Measurements from ENCODE around the gene SEC16B.

Gene SEC16B

DNA sequence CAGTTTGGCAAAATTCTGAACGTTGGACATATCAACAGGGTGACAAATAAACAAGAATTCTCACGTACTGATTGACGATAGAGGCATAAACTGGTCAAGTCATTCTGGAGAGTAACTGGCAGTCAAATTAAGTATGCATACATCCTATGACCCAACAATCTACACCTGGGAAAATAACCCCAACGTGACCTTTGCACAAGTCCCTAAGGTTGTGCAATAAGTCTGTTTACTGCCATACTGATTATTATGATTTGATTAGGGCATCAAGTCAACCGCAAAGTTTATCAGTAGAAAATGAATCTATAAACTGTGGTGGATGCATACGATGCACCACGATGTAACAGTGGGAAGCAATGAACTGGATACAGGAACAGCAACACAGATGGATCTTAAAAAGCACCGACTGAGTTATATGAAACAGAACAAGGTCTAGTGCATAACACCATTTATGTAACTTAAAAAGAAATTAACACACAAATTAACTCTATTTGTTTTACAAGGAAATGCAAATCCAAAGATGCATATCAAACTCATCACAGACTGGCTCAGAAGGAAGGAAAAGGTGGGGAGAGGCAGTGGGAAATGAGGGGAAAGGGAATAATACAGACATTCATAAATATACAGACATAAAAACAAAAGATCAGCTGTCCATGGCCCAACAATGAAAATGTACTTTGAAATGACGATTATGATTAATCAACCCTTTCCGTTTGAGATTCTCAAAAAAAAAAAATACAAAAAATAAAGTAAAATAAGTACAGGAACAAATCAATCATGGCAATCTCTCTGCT lies 41.0 kb upstream of the SEC16B start:
- no peaks in the 10 kb centered on the region for H3K9me3 ChIP-seq (ENCODE audit: insufficient read depth, low read length)
- no peaks in the 10 kb centered on the region for H3K9me2 ChIP-seq (replicated peaks; ENCODE audit: insufficient read depth, low read length)
- no peaks in the 10 kb centered on the region for H3K36me3 ChIP-seq (ENCODE audit: low read length)
- TF ChIP-seq, protein P1, sequence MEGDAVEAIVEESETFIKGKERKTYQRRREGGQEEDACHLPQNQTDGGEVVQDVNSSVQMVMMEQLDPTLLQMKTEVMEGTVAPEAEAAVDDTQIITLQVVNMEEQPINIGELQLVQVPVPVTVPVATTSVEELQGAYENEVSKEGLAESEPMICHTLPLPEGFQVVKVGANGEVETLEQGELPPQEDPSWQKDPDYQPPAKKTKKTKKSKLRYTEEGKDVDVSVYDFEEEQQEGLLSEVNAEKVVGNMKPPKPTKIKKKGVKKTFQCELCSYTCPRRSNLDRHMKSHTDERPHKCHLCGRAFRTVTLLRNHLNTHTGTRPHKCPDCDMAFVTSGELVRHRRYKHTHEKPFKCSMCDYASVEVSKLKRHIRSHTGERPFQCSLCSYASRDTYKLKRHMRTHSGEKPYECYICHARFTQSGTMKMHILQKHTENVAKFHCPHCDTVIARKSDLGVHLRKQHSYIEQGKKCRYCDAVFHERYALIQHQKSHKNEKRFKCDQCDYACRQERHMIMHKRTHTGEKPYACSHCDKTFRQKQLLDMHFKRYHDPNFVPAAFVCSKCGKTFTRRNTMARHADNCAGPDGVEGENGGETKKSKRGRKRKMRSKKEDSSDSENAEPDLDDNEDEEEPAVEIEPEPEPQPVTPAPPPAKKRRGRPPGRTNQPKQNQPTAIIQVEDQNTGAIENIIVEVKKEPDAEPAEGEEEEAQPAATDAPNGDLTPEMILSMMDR (IDR thresholded peaks at IDR 0.05; ENCODE audit: insufficient read depth, low read length, poor library complexity, severe bottlenecking), result no peak
- TF ChIP-seq EZH2phosphoT487 (conservative IDR thresholded peaks at IDR 0.05; ENCODE audit: low read length), result no peak
- no peak overlapping the region for H3K9ac ChIP-seq (ENCODE audit: low read length)
- H4K20me1 ChIP-seq (ENCODE audit: low read depth, low read length), result no peaks in the 10 kb centered on the region
- H3K27ac ChIP-seq (ENCODE audit: low read depth, low read length), result no peak overlapping the region
- no peak overlapping the region for H2AFZ ChIP-seq (ENCODE audit: low read depth, low read length, severe bottlenecking)
- H3K27me3 ChIP-seq (ENCODE audit: low read length), result no peaks in the 10 kb centered on the region
- H3K4me2 ChIP-seq (ENCODE audit: low read depth, low read length, poor library complexity, severe bottlenecking), result no peak overlapping the region
- H3F3A ChIP-seq (ENCODE audit: insufficient read depth), result no peaks in the 10 kb centered on the region
- no peaks in the 10 kb centered on the region for H3K79me2 ChIP-seq (ENCODE audit: insufficient read depth, low read length)
- H3K4me3 ChIP-seq (ENCODE audit: insufficient read depth, low read length, poor library complexity, severe bottlenecking), result no peak overlapping the region

DNA sequence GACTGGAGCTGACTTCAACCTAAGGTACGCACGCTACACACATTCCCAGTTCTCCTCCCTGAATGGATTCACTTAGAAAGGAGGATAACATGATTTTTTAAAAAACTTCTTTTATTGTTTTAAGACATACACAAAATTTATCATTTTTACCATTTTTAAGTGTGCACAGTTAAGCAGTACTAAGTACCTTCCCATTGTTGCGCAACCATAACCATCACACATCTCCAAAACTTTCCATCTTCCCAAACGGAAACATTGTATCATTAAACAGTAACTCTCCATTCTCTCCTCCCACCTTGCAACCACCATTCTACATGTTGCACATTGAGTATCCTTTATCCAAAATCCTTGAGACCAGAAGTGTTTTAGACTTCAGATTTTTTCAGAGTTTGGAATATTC lies 36.2 kb upstream of the SEC16B start:
- no peak overlapping the region for H3K27ac ChIP-seq (ENCODE audit: low read depth, low read length)
- H3K79me2 ChIP-seq (ENCODE audit: insufficient read depth, low read length), result no peaks in the 10 kb centered on the region
- H3K36me3 ChIP-seq (ENCODE audit: low read length), result no peaks in the 10 kb centered on the region
- no peaks in the 10 kb centered on the region for H3K27me3 ChIP-seq (ENCODE audit: low read length)
- no peak overlapping the region for H3K9ac ChIP-seq (ENCODE audit: low read length)
- no peak for TF ChIP-seq EZH2phosphoT487 (conservative IDR thresholded peaks at IDR 0.05; ENCODE audit: low read length)
- TF ChIP-seq, protein P1 (IDR thresholded peaks at IDR 0.05; ENCODE audit: insufficient read depth, low read length, poor library complexity, severe bottlenecking), result no peak
- H3F3A ChIP-seq (ENCODE audit: insufficient read depth), result no peaks in the 10 kb centered on the region
- H3K4me2 ChIP-seq (ENCODE audit: low read depth, low read length, poor library complexity, severe bottlenecking), result no peak overlapping the region
- H3K9me2 ChIP-seq (replicated peaks; ENCODE audit: insufficient read depth, low read length), result no peaks in the 10 kb centered on the region
- no peaks in the 10 kb centered on the region for H4K20me1 ChIP-seq (ENCODE audit: low read depth, low read length)
- no peaks in the 10 kb centered on the region for H3K9me3 ChIP-seq (ENCODE audit: insufficient read depth, low read length)
- H3K4me3 ChIP-seq (ENCODE audit: insufficient read depth, low read length, poor library complexity, severe bottlenecking), result no peak overlapping the region
- H2AFZ ChIP-seq (ENCODE audit: low read depth, low read length, severe bottlenecking), result no peak overlapping the region

DNA sequence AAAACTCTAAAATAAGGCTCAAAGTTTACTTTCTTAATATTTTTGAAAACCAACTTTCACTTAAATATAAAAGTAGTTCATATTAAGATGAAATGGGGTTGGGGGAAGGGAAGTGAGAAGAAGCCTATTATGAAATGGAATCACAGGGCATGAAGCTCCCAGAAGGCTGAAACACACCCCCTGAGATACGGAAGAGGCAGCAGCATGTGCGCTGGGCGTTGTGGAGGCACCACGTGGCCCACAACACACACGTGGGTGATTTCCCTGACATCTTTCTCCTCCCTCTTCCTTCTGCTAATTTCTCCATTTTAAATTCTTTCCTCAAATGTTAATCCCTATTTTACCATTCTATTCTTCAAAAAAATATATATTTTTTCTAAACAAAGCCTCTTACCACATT lies 35.6 kb upstream of the SEC16B start:
- Histone ChIP-seq H3K9me3 (ENCODE audit: insufficient read depth, low read length) (no peaks in the 10 kb centered on the region), H3K27ac (ENCODE audit: low read depth, low read length) (no peak overlapping the region), H3K9ac (ENCODE audit: low read length) (no peak overlapping the region), H3K4me2 (ENCODE audit: low read depth, low read length, poor library complexity, severe bottlenecking) (no peak overlapping the region), H3K9me2 (replicated peaks; ENCODE audit: insufficient read depth, low read length) (no peaks in the 10 kb centered on the region), H3K79me2 (ENCODE audit: insufficient read depth, low read length) (no peaks in the 10 kb centered on the region), H2AFZ (ENCODE audit: low read depth, low read length, severe bottlenecking) (no peak overlapping the region), H3K27me3 (ENCODE audit: low read length) (no peaks in the 10 kb centered on the region), H3K4me3 (ENCODE audit: insufficient read depth, low read length, poor library complexity, severe bottlenecking) (no peak overlapping the region), H3F3A (ENCODE audit: insufficient read depth) (no peaks in the 10 kb centered on the region), H3K36me3 (ENCODE audit: low read length) (no peaks in the 10 kb centered on the region), H4K20me1 (ENCODE audit: low read depth, low read length) (no peaks in the 10 kb centered on the region)
- no peak for TF ChIP-seq EZH2phosphoT487 (conservative IDR thresholded peaks at IDR 0.05; ENCODE audit: low read length)
- TF ChIP-seq, protein P1 (IDR thresholded peaks at IDR 0.05; ENCODE audit: insufficient read depth, low read length, poor library complexity, severe bottlenecking), result no peak

Data from SU-DHL-6 (cell line).